Activated naive CD4-positive, alpha-beta T cell (primary cell): Measurements from ENCODE around the gene NF2.
"Not testable (repeated sequence)": the region's sequence is repeated elsewhere in the genome, so short reads cannot be mapped to it uniquely, and the experiment has no call there.

Experiments
- DNase-seq, 4 experiments: peaks; one replicate each; lab custom pipeline; 2025; lab: John Stamatoyannopoulos, UW

Gene NF2

DNA sequence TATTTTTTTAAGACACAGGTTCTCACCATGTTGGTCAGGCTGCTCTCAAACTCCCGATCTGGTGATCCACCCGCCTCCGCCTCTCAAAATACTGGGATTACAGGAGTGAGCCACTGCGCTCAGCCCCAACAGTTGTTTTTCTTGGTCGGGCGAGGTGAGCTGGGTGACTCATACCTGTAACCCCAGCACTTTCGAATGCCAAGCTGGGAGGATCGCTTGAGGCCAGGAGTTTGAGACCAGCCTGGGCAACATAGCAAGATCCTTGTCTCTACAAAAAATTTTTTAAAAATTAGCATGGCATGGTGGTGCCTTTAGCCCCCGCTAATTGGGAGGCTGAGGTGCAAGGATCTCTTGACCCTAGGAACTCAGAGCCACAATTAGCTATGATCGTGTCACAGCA, 7.0 kb upstream of the NF2 start:
- DNase-seq, result no peak

GRCh38 chr22:29597871-29598683, 5.4 kb upstream of the NF2 start:
- DNase-seq, result not testable (repeated sequence)

- no peak for DNase-seq
Measured at GRCh38 chr22:29598684-29599020, 4.8 kb upstream of the NF2 start.

DNA sequence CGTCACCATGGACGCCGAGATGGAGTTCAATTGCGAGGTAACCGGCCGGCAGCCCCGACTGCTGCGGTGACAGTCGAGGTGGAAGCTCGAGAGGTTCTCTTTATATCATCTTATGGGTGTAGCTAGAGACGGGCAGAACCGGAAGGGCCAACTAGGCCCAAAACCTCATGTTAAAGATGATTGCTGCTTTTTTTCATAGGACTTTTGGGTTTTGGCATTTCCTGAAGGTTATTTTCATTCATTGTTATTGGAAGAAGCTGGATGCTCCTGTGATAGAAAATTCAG, 585 bp downstream of the NF2 start:
- no peak for DNase-seq

DNA sequence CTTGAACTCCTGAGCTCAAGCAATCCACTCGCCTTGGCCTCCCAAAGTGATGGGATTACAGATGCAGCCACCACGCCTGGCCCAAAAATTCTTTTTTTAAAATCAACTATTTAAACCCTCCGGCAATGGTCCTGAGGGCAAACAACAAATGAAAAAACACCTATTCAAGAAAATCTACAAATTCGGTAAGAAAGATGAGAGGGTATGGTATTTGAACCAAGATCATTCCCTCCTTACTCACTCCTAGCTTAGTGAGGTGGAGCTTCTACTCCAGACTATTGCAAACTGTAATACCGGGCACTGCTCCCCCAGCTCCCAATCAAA, 2.1 kb downstream of the NF2 start:
- no peak for DNase-seq

GRCh38 chr22:29606320-29606719, 2.9 kb downstream of the NF2 start:
- DNase-seq, result no peak

DNA sequence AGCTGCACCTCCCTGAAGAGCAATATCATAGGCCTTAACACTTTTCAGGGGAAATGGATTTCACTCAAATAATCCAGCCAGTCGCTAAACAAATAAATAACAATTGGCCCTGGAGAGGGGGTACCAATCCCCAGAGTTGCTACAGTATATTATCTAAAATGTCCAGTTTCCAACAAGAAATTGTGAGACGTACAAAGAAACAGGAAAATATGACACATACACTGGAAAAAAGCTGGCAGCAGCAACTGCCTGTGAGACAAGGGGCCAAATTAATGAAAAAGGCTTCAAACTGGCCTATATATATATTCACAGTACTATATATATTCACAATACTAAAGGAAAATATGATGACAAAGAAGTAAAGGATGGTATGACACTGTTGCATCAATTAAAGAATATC, 4.0 kb downstream of the NF2 start:
- no peak for DNase-seq

GRCh38 chr22:29609139-29609538, 5.7 kb downstream of the NF2 start:
- DNase-seq, result no peak

GRCh38 chr22:29610780-29611179, 7.3 kb downstream of the NF2 start:
- DNase-seq, result no peak

GRCh38 chr22:29615705-29616327, 12.4 kb downstream of the NF2 start:
- DNase-seq, result no peak

DNA sequence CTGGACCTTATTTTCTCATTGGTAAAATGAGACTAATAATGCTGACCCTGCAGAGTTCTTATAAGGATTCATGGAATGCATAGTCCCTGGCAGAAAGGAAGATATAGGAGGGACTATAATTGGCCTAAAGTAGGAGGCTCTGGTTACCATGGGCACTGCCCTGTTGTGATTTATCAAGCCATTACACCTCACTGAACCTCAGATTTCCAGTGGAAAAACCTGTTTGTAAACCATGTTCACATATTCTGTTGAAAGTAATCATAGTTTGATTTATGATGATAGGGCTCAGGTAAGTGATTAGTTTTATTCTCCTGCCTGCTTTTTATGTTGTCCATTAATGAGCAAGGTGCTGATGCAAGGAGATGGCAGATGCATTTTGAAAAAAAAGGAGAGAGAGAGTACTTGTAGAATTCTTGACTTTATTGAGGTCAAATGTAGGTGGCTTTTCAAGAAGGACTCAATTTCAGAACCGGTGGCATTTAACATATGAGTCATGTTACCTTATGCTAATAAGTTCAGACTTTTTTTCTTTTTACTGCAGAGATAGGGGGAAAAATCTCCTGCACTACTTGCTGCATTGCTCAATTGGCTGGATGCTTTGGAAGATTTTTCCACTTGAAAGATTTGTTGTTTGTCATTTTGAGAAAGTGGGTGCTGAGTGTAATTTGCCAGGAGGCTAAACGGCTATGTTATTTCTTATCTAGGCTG, 14.6 kb downstream of the NF2 start:
- no peak for DNase-seq

DNA sequence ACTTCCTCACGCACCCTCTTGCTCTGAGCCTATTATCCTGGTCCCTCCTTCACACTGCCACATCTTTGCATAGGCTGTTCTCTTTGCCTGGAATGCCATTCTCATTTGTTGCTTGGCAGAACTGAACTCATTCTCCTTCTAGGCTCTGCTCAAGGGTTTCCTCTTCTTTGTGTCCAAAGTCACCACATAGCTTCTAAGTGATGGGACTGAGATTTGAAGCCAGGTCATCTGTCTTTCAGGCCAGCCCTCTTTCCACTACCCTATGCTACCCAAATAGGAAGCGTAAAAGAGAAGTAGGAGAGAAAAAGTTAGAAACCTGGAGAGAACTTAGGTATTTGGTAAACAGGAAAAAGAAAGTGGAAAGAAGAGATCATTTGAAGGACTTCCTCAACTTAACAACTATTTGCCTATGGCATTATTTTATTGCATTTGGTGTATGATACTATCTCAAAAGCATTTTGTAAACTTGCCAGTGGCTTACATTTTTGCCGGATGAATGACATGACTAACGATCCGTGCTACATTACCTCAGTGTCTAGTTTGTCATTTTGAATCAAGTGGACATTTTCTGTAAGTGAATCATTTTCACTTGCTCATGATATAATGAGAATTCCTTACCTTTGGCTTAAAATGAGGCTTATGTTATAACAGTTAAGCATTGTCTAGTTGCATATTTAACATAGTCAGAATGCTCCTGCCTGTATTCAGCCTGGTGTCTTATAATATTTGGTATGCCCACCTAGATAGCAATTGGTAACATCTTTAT, 18.5 kb downstream of the NF2 start:
- DNase-seq, result no peak

- DNase-seq, result no peak
Measured at GRCh38 chr22:29623059-29623458, 19.6 kb downstream of the NF2 start.

DNA sequence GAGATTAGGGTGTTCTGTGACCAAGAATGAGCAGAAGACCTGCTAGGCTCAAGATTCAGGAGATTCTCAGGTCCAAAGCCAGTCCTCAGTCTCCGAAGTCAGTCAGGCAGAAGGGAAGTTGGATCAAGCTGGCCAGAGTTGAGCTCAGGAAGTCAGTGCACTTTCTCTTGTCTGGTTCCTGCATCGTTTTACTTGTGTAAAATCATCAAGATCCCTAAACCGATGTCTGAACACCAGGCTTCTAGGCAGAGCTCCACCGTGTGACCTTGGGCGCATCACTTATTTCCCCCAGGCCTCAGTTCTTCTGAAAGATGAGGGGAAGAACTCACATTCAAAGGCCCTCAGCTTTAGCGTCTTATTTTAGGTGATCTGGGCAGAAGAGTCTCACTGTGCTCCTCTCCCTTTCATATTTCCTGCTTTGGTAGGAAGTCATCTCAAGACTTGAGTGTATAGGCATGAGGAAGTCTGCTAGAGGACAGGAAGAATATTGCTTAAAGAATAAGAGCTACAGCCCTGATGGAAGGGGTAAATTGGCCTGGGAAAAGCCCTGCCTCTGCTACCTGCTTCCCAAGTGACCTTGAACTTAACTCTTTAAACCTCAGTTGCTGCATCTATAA, 20.2 kb downstream of the NF2 start:
- DNase-seq, result no peak

GRCh38 chr22:29625090-29625825, 21.8 kb downstream of the NF2 start:
- DNase-seq, result no peak

- no peak for DNase-seq
Measured at GRCh38 chr22:29626497-29627195, 23.2 kb downstream of the NF2 start.

DNA sequence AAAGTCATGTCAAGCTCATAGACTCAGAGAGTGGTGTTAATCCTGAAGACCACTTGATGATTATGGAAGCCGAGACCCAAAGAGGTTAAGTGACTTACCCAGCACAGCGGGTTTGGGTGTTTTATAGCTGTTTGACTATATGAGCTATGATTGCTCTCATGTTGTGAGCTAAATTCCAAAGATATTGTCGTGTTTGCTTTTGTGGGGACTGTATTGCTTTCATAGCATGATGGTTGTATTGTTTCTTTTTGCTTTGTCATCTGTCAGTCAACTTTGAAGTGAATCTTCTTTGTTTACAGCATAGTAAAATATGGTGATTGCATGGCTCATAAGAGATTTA, 23.7 kb downstream of the NF2 start:
- no peak for DNase-seq

DNA sequence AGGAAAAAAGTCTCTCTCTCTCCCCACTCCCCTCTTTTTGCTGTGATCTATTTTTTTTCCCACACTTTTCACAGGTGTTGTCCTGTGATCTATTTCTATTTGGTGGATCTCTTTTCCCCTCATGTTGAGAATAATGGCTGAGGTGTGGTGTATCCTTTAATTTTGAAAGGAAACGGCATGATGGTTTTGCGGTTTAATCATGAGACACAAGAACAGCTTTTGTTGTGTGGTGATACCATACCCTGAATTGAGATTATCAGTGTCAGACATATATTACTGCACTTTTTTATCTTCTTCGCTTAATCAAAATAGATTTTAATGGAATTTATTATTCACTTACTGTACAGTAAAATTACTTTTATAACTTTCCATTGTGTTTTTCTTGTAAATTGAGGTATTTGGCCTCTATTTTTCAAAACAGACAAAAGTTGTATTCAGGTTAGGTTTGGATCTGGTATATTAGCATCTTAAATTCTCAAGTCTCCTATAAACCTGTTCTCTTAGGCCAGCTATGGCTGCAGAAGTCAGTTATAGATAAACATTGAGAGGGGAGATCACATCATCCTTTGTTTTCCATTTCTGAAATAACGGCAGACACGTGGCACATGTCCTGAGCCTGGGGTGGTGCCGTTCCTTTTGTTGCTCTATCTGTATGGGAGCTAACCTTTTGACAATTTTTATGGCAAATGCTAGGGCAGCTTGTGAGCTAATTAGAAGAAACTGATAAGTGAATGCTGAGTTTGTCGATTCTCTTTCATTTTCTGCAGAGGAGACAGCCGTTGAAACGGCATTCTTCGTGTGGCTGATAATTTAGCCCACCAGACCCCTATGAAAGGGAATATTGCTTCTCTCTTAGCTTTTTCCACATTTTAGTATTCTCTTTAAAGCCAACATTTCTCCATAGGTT, 25.8 kb downstream of the NF2 start:
- DNase-seq, result no peak

DNA sequence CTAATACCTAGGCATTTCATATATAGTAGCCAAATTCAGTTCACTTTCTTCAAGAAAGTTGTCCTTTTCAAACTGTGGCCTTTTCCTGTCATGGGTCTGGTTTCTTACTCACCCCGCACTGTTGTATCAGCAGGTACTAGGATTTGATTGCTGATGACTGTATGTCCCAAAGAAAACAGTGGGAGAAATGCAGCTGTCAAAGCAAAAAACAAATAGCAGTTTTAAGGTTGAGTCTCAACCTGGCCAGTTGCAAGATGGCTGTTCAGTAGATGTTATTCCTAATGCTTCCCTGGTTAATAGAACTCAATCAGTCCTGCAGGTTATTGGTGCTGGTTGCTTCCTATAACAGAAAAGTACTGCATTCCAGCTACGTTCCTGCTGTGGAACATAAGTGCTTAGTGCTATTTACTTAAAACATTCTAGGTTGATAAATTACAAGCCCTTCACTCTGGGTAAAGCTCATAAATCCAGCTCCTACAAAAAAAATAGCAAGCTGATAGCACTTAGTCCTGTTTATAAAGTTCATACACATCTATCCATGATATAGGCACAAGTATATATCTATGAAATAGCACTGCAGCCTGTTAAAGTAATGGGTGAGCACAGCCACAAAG, 26.6 kb downstream of the NF2 start:
- DNase-seq, result no peak

DNA sequence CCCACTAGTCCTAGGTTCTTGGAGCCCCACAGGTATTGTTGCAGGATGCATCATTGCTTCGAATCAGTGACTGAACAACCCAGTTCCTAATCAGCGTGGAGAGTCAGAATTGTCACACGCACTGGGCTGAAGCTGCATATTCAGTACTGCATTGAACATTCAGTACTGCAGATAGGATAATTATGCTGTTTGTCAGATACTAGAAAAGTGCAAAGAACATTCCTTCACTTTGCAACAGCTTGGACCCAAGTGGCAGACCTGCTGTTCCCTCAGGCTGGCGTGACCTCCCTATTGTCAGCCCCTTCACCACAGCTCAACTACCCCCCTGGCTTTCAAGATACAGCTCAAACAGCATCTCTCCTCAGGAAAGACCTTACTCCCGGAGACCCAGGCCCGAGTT, 27.6 kb downstream of the NF2 start:
- no peak for DNase-seq
